BLaER1 (cell line): ENCODE data around the gene RUFY2.

Experiments
- H3K27ac ChIP-seq: shearing (Covaris generic); formaldehyde crosslinking; 2 replicates; pipeline ENCODE4 v1.8.1; 2022
- H3K27me3 ChIP-seq: shearing (Covaris generic); formaldehyde crosslinking; 2 replicates; pipeline ENCODE4 v1.8.1; 2022
- H3K36me3 ChIP-seq: shearing (Covaris generic); formaldehyde crosslinking; 2 replicates; pipeline ENCODE4 v1.8.1; 2022
- H3K4me1 ChIP-seq: shearing (Covaris generic); formaldehyde crosslinking; 2 replicates; pipeline ENCODE4 v1.8.1; 2022
- H3K4me2 ChIP-seq: shearing (Covaris generic); formaldehyde crosslinking; 2 replicates; pipeline ENCODE4 v1.8.1; 2022
- H3K4me3 ChIP-seq: shearing (Covaris generic); formaldehyde crosslinking; 2 replicates; pipeline ENCODE4 v1.8.1; 2022
- H3K9ac ChIP-seq: shearing (Covaris generic); formaldehyde crosslinking; 2 replicates; pipeline ENCODE4 v1.8.1; 2022
- H3K9me3 ChIP-seq: shearing (Covaris generic); formaldehyde crosslinking; 2 replicates; pipeline ENCODE4 v1.8.1; 2022
- H4K20me1 ChIP-seq: shearing (Covaris generic); formaldehyde crosslinking; 2 replicates; pipeline ENCODE4 v1.8.1; 2022
- Cebpa-rat ChIP-seq: shearing (Covaris generic); IDR thresholded peaks from 2 replicates; pipeline ENCODE4 v1.8.1; 2022

Gene RUFY2

GRCh38 chr10:68340358-68341080 is 66.6 kb downstream of the RUFY2 start:
- Histone ChIP-seq H4K20me1 (peaks cover 100% of the 10 kb centered on the region), H3K9me3 (no peaks in the 10 kb centered on the region), H3K36me3 (peaks cover 93% of the 10 kb centered on the region), H3K4me3 (no peak overlapping the region), H3K27me3 (no peaks in the 10 kb centered on the region), H3K4me1 (peaks cover 17% of the 10 kb centered on the region), H3K27ac (no peak overlapping the region), H3K9ac (no peak overlapping the region), H3K4me2 (no peak overlapping the region)
- no peak for TF ChIP-seq Cebpa-rat

DNA sequence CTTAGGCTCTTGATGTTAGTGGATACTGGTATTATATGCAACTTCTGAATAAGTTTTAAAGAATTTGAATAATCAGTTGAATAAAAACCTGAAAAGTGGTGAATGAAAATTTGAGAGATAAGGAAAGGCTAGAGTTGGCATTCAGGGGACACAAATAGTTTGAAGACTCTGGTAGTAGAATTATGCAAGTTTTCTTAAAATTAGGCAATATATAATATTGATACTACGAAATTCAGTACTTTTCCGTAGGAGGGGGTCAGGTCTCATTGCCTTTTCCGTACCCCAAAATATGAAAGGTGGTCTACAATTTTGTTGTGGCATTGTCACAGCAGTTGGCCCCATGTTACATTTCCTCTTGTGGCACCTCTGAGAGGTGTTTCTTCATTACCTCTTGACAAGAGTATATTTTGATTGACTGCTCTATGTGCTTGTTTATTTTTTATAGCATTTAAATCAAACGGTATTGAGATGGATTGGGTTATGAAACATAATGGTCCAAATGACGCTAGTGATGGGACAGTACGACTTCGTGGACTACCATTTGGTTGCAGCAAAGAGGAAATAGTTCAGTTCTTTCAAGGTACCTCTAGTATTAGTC is 70.2 kb downstream of the RUFY2 start:
- Histone ChIP-seq H3K4me1 (peaks cover 26% of the 10 kb centered on the region), H4K20me1 (peaks cover 93% of the 10 kb centered on the region), H3K9me3 (no peaks in the 10 kb centered on the region), H3K27ac (no peak overlapping the region), H3K9ac (no peak overlapping the region), H3K36me3 (peaks cover 58% of the 10 kb centered on the region), H3K4me2 (peak overlapping the region; percentile 83), H3K4me3 (0 out of 2 replicates have a peak overlapping the region, but pooled peaks have one; percentile 88), H3K27me3 (no peaks in the 10 kb centered on the region)
- no peak for TF ChIP-seq Cebpa-rat

DNA sequence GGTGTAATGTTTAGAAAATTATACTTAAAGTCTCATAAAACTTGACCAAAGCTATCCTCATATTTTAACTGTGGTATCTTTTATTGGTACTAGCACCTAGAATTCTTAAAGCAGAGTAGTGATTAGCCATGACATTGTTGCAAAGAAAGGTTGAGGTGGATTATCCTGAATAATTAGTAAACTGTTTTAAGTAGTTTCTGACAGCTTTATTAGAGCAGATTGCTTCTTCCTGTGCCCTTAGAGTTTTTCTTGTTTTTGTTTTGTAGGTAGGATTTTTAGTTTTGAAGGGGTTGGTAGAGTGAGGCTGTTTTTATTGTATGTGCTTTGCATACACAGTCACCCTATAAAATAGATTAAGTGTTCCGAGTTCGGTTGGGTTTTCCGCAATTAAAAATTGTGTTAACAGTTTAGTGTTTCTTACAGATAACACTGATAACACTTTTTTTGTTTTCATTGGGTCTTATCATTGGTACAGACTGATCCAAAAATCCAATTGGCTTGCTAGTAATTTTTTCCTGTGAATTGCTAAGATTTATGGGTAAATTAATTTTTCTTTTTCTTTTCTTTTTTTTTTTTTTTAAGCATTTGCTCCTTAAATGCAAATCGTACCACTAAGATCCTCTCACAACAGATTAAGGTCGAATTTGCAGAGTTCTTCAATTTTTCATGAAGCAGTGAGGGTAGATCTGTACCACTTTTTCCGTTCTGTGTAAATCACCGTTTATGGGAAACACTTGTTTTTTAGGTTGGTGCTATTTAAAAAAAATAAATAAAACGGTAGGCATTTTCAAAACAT is 72.2 kb downstream of the RUFY2 start:
- Histone ChIP-seq H3K27me3 (no peaks in the 10 kb centered on the region), H3K4me1 (peaks cover 39% of the 10 kb centered on the region), H3K4me2 (peak overlapping the region; percentile 83), H3K9me3 (no peaks in the 10 kb centered on the region), H3K36me3 (peaks cover 38% of the 10 kb centered on the region), H3K9ac (peak overlapping the region; percentile 100), H4K20me1 (peaks cover 73% of the 10 kb centered on the region), H3K4me3 (peak overlapping the region; percentile 88), H3K27ac (no peak overlapping the region)
- no peak for TF ChIP-seq Cebpa-rat

DNA sequence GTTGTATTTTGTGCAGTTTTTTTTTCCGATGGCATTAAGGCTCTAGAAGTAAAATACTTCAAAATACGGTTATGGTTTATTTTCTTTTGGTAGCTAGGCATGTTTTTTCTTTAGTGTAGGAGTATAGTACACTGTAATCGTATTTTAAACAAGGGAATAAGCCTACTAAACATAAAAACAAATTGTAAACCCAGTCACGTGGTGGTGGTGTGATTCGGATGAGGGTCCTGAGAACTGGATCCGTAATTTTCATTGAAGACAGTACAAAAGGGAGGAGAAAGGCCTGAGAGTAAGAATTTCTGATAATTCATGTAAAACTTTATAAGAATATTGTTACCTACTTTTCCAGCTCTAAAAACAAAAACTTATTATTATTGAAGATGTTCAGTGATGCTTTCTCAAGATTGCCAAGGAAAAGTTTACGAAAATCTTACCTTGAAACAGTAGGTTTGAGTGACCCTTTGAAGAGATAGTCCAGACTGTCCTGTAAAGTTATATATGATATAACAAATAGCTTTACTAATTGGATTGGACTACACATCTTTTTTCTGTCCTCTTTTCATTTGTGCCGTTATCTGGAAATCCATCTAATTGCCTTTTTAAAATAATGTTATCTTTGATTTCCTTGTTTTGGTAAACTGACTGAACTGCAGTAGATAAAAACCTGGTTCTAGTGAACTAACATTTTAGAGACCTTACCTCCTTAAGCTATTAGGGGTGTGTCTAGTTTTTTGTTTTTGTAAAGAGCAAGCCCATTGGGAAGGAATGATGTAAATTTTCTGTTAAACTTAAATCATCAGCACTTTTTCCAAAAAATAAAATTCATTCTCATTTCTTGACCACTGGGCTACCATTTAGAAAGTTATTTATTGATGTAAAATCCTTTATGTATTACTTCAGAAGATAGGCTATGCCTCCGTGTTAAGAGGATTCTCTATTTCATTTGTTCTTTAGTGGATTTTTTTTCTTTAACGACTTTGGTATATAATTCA is 73.3 kb downstream of the RUFY2 start:
- H3K4me2 ChIP-seq = peak overlapping the region; percentile 83
- peak overlapping the region; percentile 88 for H3K4me3 ChIP-seq

DNA sequence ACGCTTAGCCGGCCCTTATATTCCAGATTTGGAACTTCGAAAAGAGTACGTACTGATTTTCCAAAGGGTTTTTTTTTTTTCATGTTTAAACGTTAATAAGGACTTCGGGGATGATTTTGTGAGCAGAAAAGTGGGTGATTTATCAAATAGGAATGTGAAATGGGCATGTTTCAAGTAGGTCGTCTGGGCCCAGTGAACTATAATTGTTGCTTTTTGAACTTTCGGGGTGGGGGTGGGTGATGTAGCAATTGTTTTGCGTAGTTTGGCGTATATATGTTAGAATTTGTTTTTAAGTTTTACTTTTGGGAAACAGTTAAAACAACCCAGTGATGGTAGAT is 74.0 kb downstream of the RUFY2 start:
- Histone ChIP-seq H4K20me1 (peaks cover 55% of the 10 kb centered on the region), H3K4me1 (peaks cover 52% of the 10 kb centered on the region), H3K27ac (peak overlapping the region; percentile 100), H3K36me3 (peaks cover 22% of the 10 kb centered on the region; the same call in 1 of the 2 replicates), H3K9ac (peak overlapping the region; percentile 100), H3K4me2 (peak overlapping the region; percentile 83), H3K9me3 (no peaks in the 10 kb centered on the region), H3K27me3 (no peaks in the 10 kb centered on the region), H3K4me3 (peak overlapping the region; percentile 88)
- TF ChIP-seq Cebpa-rat = no peak

More for the DNA sequence above, 73.3 kb downstream of the RUFY2 start:
- peaks cover 45% of the 10 kb centered on the region for H3K4me1 ChIP-seq
- peaks cover 62% of the 10 kb centered on the region for H4K20me1 ChIP-seq
- peak overlapping the region; percentile 100 for H3K9ac ChIP-seq
- H3K36me3 ChIP-seq = peaks cover 27% of the 10 kb centered on the region
- H3K9me3 ChIP-seq = no peaks in the 10 kb centered on the region
- no peaks in the 10 kb centered on the region for H3K27me3 ChIP-seq
- H3K27ac ChIP-seq = peak overlapping the region; percentile 100
- no peak for TF ChIP-seq Cebpa-rat

DNA sequence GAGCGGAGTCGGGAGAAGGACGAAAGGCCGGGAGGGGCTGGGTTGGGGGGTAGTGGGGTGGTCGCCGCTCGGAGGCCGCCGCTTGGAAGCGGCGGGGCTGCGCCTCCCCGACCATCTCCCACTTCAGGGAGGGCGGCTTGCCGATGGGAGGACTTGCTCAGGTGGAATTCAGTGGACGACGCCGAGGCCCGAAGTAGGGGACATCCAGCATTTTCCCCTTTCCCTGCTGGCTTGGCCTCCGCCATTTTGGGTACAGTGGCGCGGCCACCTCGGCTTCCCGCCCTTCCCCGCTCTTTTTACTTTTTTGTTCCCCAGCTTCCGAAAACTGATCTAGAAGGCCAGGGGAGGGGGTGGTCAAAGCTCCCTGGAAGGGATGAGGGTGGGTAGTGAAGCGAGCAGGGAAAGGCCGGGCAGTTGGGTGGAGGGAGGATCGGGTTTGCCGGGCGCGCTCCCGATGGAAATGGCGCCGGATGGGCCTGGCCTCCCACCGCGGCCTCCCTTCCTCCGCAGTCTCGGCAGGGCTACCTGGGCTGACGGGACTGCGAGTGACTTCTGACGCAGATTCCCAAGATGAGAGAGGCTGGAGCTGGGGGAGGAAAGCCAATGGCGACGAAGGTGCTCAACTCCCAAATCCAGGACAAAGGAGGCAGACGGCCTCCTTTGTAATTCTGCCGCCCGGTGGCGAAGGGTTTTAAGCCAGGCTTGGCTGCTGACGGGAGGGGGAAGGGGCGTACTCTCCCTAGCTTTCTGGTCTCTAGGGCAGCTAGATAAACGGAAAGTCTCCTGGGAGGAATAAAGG is 74.6 kb downstream of the RUFY2 start, which contains the start of gene PBLD:
Gene PBLD (minus strand): TSS at position 670 of the 799 bp plus-strand sequence. CDS start 26,084 bp downstream, outside the sequence.
- peaks cover 17% of the 10 kb centered on the region; the same call in 1 of the 2 replicates for H3K36me3 ChIP-seq
- peak within 1 kb of the TSS; percentile 100 for H3K27ac ChIP-seq
- H3K4me1 ChIP-seq = peaks cover 58% of the 10 kb centered on the region
- peak within 1 kb of the TSS; percentile 88 for H3K4me3 ChIP-seq
- TF ChIP-seq Cebpa-rat = no peak
- H3K27me3 ChIP-seq = no peaks in the 10 kb centered on the region
- H3K9me3 ChIP-seq = no peaks in the 10 kb centered on the region
- H3K9ac ChIP-seq = peak within 1 kb of the TSS; percentile 100
- H4K20me1 ChIP-seq = peaks cover 49% of the 10 kb centered on the region
- H3K4me2 ChIP-seq = peak within 1 kb of the TSS; percentile 83

DNA sequence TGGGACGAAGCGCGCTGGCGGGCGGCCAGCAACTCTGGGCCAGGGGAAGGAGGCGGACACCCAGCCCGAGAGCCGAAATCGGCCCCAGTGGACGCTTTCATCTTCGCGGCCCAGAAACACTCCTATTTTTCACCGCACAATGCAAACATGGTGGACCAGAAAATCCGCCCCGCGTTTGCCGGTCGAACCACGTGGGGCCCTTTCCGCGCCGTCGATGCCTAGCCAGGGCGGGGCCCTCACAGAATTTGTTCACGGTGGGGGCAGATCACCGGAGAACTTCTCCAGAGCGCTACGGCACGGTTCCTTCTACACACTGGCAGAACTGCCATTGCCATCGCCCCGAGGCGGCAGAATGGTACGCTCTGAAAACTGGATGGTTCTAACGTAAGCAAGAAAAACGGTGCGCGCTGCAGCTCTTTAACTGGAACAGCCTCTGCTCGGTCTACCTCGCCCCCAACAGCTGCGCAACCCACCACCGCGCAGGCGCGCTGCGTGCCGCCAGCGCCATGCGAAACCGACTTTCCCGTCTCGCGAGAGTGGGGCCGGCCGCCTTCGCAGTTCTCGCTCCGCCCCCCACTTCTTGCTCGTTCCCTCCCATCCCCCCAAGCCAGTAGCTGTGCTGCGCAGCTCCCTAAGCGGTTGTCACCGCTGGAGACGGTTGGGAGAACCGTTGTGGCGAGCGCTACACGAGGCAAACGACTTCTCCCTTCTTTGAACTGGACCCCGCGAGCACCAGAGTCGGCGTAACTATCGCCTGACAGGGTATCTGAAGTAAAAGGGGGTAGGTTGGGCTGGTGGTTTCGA is 75.4 kb downstream of the RUFY2 start, which contains the start of gene HNRNPH3:
Gene HNRNPH3 (plus strand): TSS at position 610 of the 804 bp plus-strand sequence. CDS start 5,158 bp downstream, outside the sequence.
- Histone ChIP-seq H3K4me1 (peaks cover 54% of the 10 kb centered on the region), H3K27ac (peak within 1 kb of the TSS; percentile 100), H3K9ac (peak within 1 kb of the TSS; percentile 100), H3K9me3 (no peaks in the 10 kb centered on the region), H4K20me1 (peaks cover 41% of the 10 kb centered on the region), H3K4me3 (peak within 1 kb of the TSS; percentile 88), H3K36me3 (peaks cover 11% of the 10 kb centered on the region; the same call in 1 of the 2 replicates), H3K4me2 (peak within 1 kb of the TSS; percentile 83), H3K27me3 (no peaks in the 10 kb centered on the region)
- no peak; the same call in 1 of the 2 replicates for TF ChIP-seq Cebpa-rat
